Breast epithelium (tissue), 4 donors: ENCODE measurements around the gene A1BG. TPM values are rescaled to one million over a fixed set of nuclear protein-coding genes. Genes with fewer than 3 reads are reported as not detected.

Source experiments
- DNase-seq, 2 donors: peaks; one replicate each; pipeline ENCODE4 v3.0.0-alpha.2; 2019; ENCODE audit warnings: low spot score in 2 of 2
- H3K27ac ChIP-seq, 2 donors: fragments of 200-600 bp; sonication (generic) in 1 of 2; one replicate each; pipeline ENCODE4 v1.5.1; 2016 to 2019; ENCODE audit warnings: mild to moderate bottlenecking in 1 of 2
- H3K27me3 ChIP-seq, 2 donors: fragments of 200-600 bp; sonication (generic) in 1 of 2; one replicate each; pipeline versions ENCODE4 v1.5.1 to v1.6.0; 2017 to 2019; ENCODE audit warnings: control low read depth in 1 of 2, mild to moderate bottlenecking in 1 of 2
- H3K36me3 ChIP-seq: fragments of 200-600 bp; one replicate; pipeline ENCODE4 v1.5.1; 2019
- H3K4me1 ChIP-seq, 2 donors: fragments of 200-600 bp; sonication (generic); one replicate each; pipeline ENCODE4 v1.5.1; 2016 to 2019; ENCODE audit warnings: control low read depth in 1 of 2
- H3K4me3 ChIP-seq, 3 donors: fragments of 200-600 bp; sonication (generic); 1 replicate in 2 of 3; 2 replicates in 1 of 3; pipeline ENCODE4 v1.5.1; 2016 to 2019; ENCODE audit warnings: mild to moderate bottlenecking in 3 of 3, moderate library complexity in 2 of 3
- H3K9me3 ChIP-seq, 2 donors: fragments of 200-600 bp; sonication (generic) in 1 of 2; one replicate each; pipeline ENCODE4 v1.5.1; 2016 to 2019; ENCODE audit warnings: control low read depth in 1 of 2
- CTCF ChIP-seq, 3 donors: fragments of 450-650 bp; IDR thresholded peaks; one replicate each; pipeline ENCODE4 v1.5.1; 2016 to 2017; ENCODE audit warnings: antibody characterized with exemption in 3 of 3, mild to moderate bottlenecking in 3 of 3, moderate library complexity in 3 of 3
- POLR2A ChIP-seq: fragments of 450-650 bp; IDR thresholded peaks from one replicate; pipeline ENCODE4 v1.6.1; 2016; ENCODE audit warnings: antibody characterized with exemption, mild to moderate bottlenecking, moderate library complexity
- POLR2AphosphoS5 ChIP-seq, 3 donors: sonication (generic); formaldehyde crosslinking; IDR thresholded peaks; one replicate each; pipeline ENCODE4 v1.6.1; 2017; ENCODE audit warnings: antibody characterized with exemption in 3 of 3
- intact Hi-C: fragments of 100-400 bp; cut with DNase I; formaldehyde crosslinking; loops from one replicate; pipeline ENCODE4 v1.15.1; 2023; ENCODE audit warnings: low total_unique reads
- total RNA-seq, 3 donors: library from RNA; depleted of rRNA; stranded (reverse); fragments of >200 nt; gene quantifications; one replicate each; pipeline ENCODE4 v1.1.0, GENCODE V29; 2016

The A1BG gene
- total RNA-seq, 3 donors from 2014 or later = 40.6 to 42.7 (median 42.6) TPM

GRCh38 chr19:58362272-58362994 lies 9.1 kb upstream of the A1BG start, which contains the start of gene ZNF497:
ZNF497 (minus strand) TSS chr19:58362751; CDS start chr19:58357635, 5,116 bp downstream.
- intact Hi-C loops = no loop called here
- TF ChIP-seq CTCF (IDR thresholded peaks at IDR 0.05) = no peak
- TF ChIP-seq POLR2A = peak; percentile 79
- TF ChIP-seq POLR2AphosphoS5 (IDR thresholded peaks at IDR 0.05) = peak; percentile 47 to 94 (median 90)
- peak within 1 kb of the TSS; percentile 65 to 83 (median 66) for H3K4me3 ChIP-seq
- H3K4me1 ChIP-seq = no peaks in the 10 kb centered on the region
- H3K36me3 ChIP-seq = no peaks in the 10 kb centered on the region
- H3K27me3 ChIP-seq = no peaks in the 10 kb centered on the region
- peak; percentile 93 to 95 for DNase-seq
- peak within 1 kb of the TSS; percentile 89 to 91 for H3K27ac ChIP-seq
- no peaks in the 10 kb centered on the region for H3K9me3 ChIP-seq

- no peaks in the 10 kb centered on the region for H3K36me3 ChIP-seq
- H3K9me3 ChIP-seq = no peaks in the 10 kb centered on the region
- no peaks in the 10 kb centered on the region for H3K27me3 ChIP-seq
- TF ChIP-seq POLR2AphosphoS5 (IDR thresholded peaks at IDR 0.05) = no peak
- H3K4me3 ChIP-seq = peak overlapping the region; percentile 65 to 83 (median 66)
- peak overlapping the region; percentile 89 to 91 for H3K27ac ChIP-seq
- no peaks in the 10 kb centered on the region for H3K4me1 ChIP-seq
- peak; percentile 46 to 61 for DNase-seq
- intact Hi-C loops = no loop called here
Observed at GRCh38 chr19:58361900-58362271, 8.6 kb upstream of the A1BG start.

- Histone ChIP-seq H3K27ac (no peak overlapping the region), H3K4me1 (no peaks in the 10 kb centered on the region), H3K9me3 (no peaks in the 10 kb centered on the region), H3K4me3 (peak overlapping the region in 2 of 3 donors; percentile 42 to 61), H3K36me3 (no peaks in the 10 kb centered on the region), H3K27me3 (no peaks in the 10 kb centered on the region)
- no peak for TF ChIP-seq CTCF (IDR thresholded peaks at IDR 0.05)
- TF ChIP-seq POLR2AphosphoS5 (IDR thresholded peaks at IDR 0.05) = no peak
- TF ChIP-seq POLR2A = no peak
- DNase-seq = no peak
- intact Hi-C loops = no loop called here
Observed at GRCh38 chr19:58357481-58358145, 4.3 kb upstream of the A1BG start.

GRCh38 chr19:58356766-58357480 lies 3.6 kb upstream of the A1BG start:
- no peak for DNase-seq
- TF ChIP-seq CTCF (IDR thresholded peaks at IDR 0.05) (no peak), POLR2AphosphoS5 (IDR thresholded peaks at IDR 0.05) (peak in 1 of 3 donors; percentile 9)
- intact Hi-C loops = no loop called here
- Histone ChIP-seq H3K4me1 (no peaks in the 10 kb centered on the region), H3K9me3 (no peaks in the 10 kb centered on the region), H3K27me3 (no peaks in the 10 kb centered on the region), H3K4me3 (peak overlapping the region; percentile 20 to 61 (median 42)), H3K36me3 (no peaks in the 10 kb centered on the region), H3K27ac (no peak overlapping the region)

GRCh38 chr19:58355908-58356765 lies 2.8 kb upstream of the A1BG start:
- intact Hi-C loops = no loop called here
- Histone ChIP-seq H3K36me3 (no peaks in the 10 kb centered on the region), H3K4me3 (peak overlapping the region; percentile 20 to 61 (median 42)), H3K27me3 (no peaks in the 10 kb centered on the region), H3K4me1 (no peaks in the 10 kb centered on the region), H3K9me3 (no peaks in the 10 kb centered on the region), H3K27ac (no peak overlapping the region)
- TF ChIP-seq POLR2A (no peak), CTCF (IDR thresholded peaks at IDR 0.05) (no peak), POLR2AphosphoS5 (IDR thresholded peaks at IDR 0.05) (no peak)
- DNase-seq = no peak
